Activated B cell treated with CpG ODN at 0.5 μM for 24 hours (primary cell): Measurements from ENCODE around the gene P3H4. TPM values are rescaled to one million over a fixed set of nuclear protein-coding genes. Genes with fewer than 3 reads are reported as not detected.

Source experiments
- ATAC-seq: fragments of 200-7000 bp; cut with Tn5 transposase; one replicate; pipeline ENCODE4 v1.10.0; 2021; ENCODE audit warnings: low read depth, mild to moderate bottlenecking, moderate library complexity
- CTCF ChIA-PET: fragments of 350-600 bp; sonication (Branson Sonifier 250); formaldehyde crosslinking; loops from one replicate; lab custom pipeline; 2021; ENCODE audit warnings: antibody characterized with exemption; lab: Charles Lee
- POLR2A ChIA-PET: fragments of 350-600 bp; sonication (Branson Sonifier 250); formaldehyde crosslinking; loops from one replicate; lab custom pipeline; 2021; ENCODE audit warnings: antibody characterized with exemption; lab: Charles Lee
- DNase-seq: peaks from one replicate; pipeline ENCODE4 v3.0.0; 2022
- H3K27ac Mint-ChIP-seq: one replicate; pipeline ENCODE4 v1.8.0; 2020; ENCODE audit warnings: mixed read lengths
- H3K27me3 Mint-ChIP-seq: one replicate; pipeline ENCODE4 v1.8.0; 2021; ENCODE audit warnings: mixed read lengths
- H3K36me3 Mint-ChIP-seq: one replicate; pipeline ENCODE4 v1.8.0; 2021; ENCODE audit warnings: low read depth, mixed read lengths
- H3K4me1 Mint-ChIP-seq: one replicate; pipeline ENCODE4 v1.8.0; 2021; ENCODE audit warnings: mixed read lengths
- H3K4me3 Mint-ChIP-seq: one replicate; pipeline ENCODE4 v1.8.0; 2020; ENCODE audit warnings: mild to moderate bottlenecking, mixed read lengths
- H3K9me3 Mint-ChIP-seq: one replicate; pipeline ENCODE4 v1.8.0; 2020; ENCODE audit warnings: mixed read lengths
- CTCF ChIP-seq: fragments of 200-600 bp; IDR thresholded peaks from one replicate; pipeline ENCODE4 v1.8.0; 2022; ENCODE audit warnings: antibody characterized with exemption, mild to moderate bottlenecking
- intact Hi-C: fragments of 100-400 bp; cut with micrococcal nuclease; formaldehyde crosslinking; loops from one replicate; pipeline ENCODE4 v1.15.1; 2024
- total RNA-seq: library from RNA; stranded (reverse); gene quantifications from 2 replicates; pipeline ENCODE4 v1.2.3, GENCODE V29; 2022

P3H4 gene
- total RNA-seq, 1 donor from 2014 or later: 1.9 TPM

DNA sequence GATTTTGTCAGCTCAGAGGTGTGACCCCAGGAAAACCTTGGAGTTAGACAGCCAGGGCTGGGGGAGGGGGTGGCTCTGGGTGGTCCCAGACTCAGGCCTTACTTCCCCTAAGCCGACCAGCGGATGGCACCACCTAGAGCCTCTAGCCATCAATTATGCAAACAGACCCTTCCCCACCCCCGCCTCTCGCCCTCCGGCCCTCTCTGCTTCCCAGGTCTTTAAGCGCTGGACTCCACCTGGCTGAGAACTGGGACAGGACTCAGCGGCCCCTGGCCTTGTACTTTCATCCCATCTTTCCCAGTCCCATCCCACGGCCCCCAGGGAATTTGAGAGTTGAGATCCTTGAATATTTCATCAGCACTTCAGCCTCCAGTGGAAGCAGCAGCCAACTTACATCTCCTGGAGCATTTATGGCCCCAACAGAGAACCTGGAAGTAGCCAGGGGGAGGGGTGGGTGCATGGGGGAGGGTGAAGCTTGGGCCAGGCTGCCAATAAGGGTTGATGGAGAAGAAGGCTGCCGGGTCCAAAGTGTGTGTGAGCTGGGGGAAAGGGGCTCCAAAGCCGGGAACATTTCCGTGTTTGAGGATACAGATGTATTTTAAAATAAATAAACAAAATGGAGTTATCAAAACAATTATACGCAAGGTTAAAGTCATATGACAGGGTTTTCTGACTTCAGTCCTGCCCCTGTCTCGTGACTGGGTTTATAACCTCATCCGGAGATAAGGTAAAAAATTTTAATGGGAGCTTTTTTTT is 17.8 kb downstream of the P3H4 start:
- Mint-ChIP-seq H3K4me1 (peaks cover 2% of the 10 kb centered on the region), H3K9me3 (no peaks in the 10 kb centered on the region), H3K36me3 (no peaks in the 10 kb centered on the region), H3K4me3 (no peak overlapping the region), H3K27ac (no peak overlapping the region), H3K27me3 (no peaks in the 10 kb centered on the region)
- CTCF ChIA-PET: interaction anchor here (1.9 kb wide), 1 partner anchor 56 kb away, joined by 5 read pairs; no protein-coding TSS in a partner anchor
- no peak for TF ChIP-seq CTCF
- ATAC-seq (no peak), DNase-seq (no peak)
- POLR2A ChIA-PET: interaction anchor here (0.5 kb wide), 1 partner anchor 316 kb away, joined by 6 read pairs; no protein-coding TSS in a partner anchor
- intact Hi-C loops: no loop called here

DNA sequence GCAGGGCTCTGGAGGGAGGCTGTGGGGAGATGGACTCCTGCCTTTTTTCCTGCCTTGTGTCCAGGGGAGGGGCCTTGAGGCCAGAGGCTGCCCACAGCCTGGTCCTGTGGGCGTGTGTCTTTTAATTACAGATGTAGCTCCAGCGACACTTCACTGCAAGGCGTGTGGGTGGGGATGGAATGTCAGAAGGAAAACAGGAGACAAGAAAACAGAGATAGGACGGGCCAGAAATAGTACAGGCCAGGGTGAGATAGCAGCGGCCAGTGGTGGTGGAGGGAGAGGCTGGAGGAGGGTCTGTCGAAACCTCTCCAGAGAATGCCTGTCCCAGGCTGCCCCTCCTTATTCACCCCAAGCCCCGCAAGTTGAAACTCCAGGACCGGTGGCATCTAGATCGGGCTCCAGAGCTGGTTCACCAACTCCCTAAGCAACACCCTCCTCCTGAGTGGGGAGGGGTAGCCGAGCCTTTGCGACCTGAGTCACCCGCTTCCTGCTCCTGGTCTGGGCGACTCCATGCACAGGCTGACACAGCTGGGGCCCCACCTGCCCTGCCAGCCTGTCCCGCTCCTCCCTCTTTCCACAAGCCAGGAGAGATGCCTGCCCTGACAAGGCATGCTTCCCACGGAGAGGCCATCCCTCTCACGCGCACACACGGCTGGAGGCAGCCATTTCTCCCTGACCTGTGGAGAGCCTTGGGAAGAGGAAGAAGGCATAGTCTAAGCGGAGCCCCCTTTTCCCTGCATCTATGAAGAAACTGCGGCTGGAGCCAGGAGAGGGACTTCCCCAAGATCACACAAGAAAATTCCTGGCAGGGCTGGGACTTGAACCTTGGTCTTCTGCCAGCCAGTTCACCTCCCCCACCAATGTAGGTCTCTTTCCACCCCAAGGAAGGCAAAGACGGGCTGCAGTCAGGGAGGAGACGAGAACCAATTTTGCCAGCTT is 18.6 kb downstream of the P3H4 start:
- intact Hi-C loops: no loop called here
- no peak for TF ChIP-seq CTCF

DNA sequence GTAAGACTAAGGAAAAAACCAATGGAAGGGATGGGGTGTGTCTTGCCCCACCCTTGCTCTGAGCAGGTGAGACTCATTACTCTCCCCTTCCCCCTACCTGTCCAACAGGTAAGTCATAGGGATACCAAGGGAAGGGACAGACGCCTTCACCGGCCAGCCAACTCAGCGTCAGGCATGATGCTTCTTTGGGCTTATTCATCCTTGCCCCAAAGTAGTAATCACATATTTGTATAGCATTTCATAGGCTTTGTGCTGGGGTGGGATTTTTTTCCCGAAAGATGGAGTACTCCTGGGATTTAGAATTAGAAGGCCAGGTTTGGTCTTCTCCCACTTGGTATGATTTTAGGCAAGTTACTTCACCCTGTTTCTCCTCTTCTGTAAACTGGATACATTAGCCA is 24.7 kb downstream of the P3H4 start:
- H3K4me3 Mint-ChIP-seq: peak overlapping the region; percentile 78
- POLR2A ChIA-PET: interaction anchor here (0.5 to 3.0 kb wide), 13 partner anchors 9 to 230 kb away, joined by 3 to 27 read pairs (median 4); partner anchors contain the start of genes DNAJC7, EIF1, KLHL11 and P3H4
- no peaks in the 10 kb centered on the region for H3K36me3 Mint-ChIP-seq
- no peak overlapping the region for H3K27ac Mint-ChIP-seq
- intact Hi-C loops: loop anchor here (2.0 to 10.0 kb wide), 3 partner anchors 78 to 598 kb away; partner anchors contain the start of genes EIF1, KLHL11 and STAT3
- no peaks in the 10 kb centered on the region for H3K27me3 Mint-ChIP-seq
- CTCF ChIA-PET: interaction anchor here (1.0 to 3.1 kb wide), 6 partner anchors 10 to 179 kb away, joined by 3 to 17 read pairs (median 5); partner anchors contain the start of gene FKBP10
- ATAC-seq (no peak), DNase-seq (no peak)
- TF ChIP-seq CTCF: no peak
- H3K4me1 Mint-ChIP-seq: peaks cover 51% of the 10 kb centered on the region
- H3K9me3 Mint-ChIP-seq: no peaks in the 10 kb centered on the region

More for the DNA sequence above, 18.6 kb downstream of the P3H4 start:
- no peaks in the 10 kb centered on the region for H3K27me3 Mint-ChIP-seq
- CTCF ChIA-PET: no interaction called here
- H3K36me3 Mint-ChIP-seq: no peaks in the 10 kb centered on the region
- H3K9me3 Mint-ChIP-seq: no peaks in the 10 kb centered on the region
- H3K27ac Mint-ChIP-seq: no peak overlapping the region
- DNase-seq (no peak), ATAC-seq (no peak)
- H3K4me1 Mint-ChIP-seq: peaks cover 8% of the 10 kb centered on the region
- no peak overlapping the region for H3K4me3 Mint-ChIP-seq
- POLR2A ChIA-PET: no interaction called here

GRCh38 chr17:41786227-41787020 is 25.3 kb downstream of the P3H4 start, which contains the start of gene JUP:
Gene JUP, minus strand, starts transcription at chr17:41786711. Its CDS starts 14,857 bp downstream, at chr17:41771854.
- Mint-ChIP-seq H3K4me1 (peaks cover 57% of the 10 kb centered on the region), H3K36me3 (no peaks in the 10 kb centered on the region), H3K9me3 (no peaks in the 10 kb centered on the region), H3K27ac (peak within 1 kb of the TSS; percentile 75), H3K27me3 (no peaks in the 10 kb centered on the region), H3K4me3 (peak within 1 kb of the TSS; percentile 78)
- ChIA-PET CTCF (interaction anchor here (1.0 to 3.1 kb wide), 7 partner anchors 9 to 180 kb away, joined by 3 to 17 read pairs (median 7); partner anchors contain the start of genes FKBP10 and P3H4), POLR2A (interaction anchor here (0.5 to 3.0 kb wide), 17 partner anchors 8 to 231 kb away, joined by 3 to 27 read pairs (median 4); partner anchors contain the start of genes ACLY, DNAJC7, EIF1 and HAP1)
- DNase-seq (peak; percentile 98), ATAC-seq (peak; percentile 94)
- TF ChIP-seq CTCF: no peak
- intact Hi-C loops: loop anchor here (1.0 to 10.0 kb wide), 5 partner anchors 15 to 598 kb away; partner anchors contain the start of genes EIF1, KLHL11 and STAT3
